Measurements from ENCODE around the gene CRYBA4. TPM values are rescaled to one million over a fixed set of nuclear protein-coding genes. Genes with fewer than 3 reads are reported as not detected.
A peak's percentile ranks its signal among the peaks of the same experiment; 100 is the strongest.

The CRYBA4 gene
- total RNA-seq, 1 experiment from 2014 or later, result 0.52 TPM

- H3K9me3 Mint-ChIP-seq, result no peaks in the 10 kb centered on the region; a peak in 2 of 5 replicates
- no peak overlapping the region for H3K14ac ChIP-seq (ENCODE audit: insufficient read depth, low read length)
- no peaks in the 10 kb centered on the region for H3K79me1 ChIP-seq (ENCODE audit: insufficient read depth, low read depth, low read length, poor library complexity, severe bottlenecking)
- TF ChIP-seq CTCF (conservative IDR thresholded peaks at IDR 0.05), result no peak
- peaks cover 85 to 86% of the 10 kb centered on the region in 2 experiments for H3K4me1 Mint-ChIP-seq
- no peak overlapping the region for H2AFZ ChIP-seq (ENCODE audit: low read length)
- peaks cover 30% of the 10 kb centered on the region for H3K4me1 ChIP-seq (ENCODE audit: insufficient read depth, low read length)
- no peak overlapping the region for H2BK20ac ChIP-seq (ENCODE audit: low read depth, low read length, poor library complexity, severe bottlenecking)
- H3K23ac ChIP-seq (ENCODE audit: insufficient read length, low read depth, low read length), result no peak overlapping the region
- peak overlapping the region; percentile 80 to 98 (median 94) for H3K27ac Mint-ChIP-seq
- no peaks in the 10 kb centered on the region for H3K9me3 ChIP-seq (ENCODE audit: control insufficient read depth, low read depth, low read length)
- H3K56ac ChIP-seq (ENCODE audit: insufficient read length, low read depth, low read length), result no peak overlapping the region
- no CpG with 5 or more reads among the region's 15 CpGs for WGBS (ENCODE audit: extremely low coverage, insufficient read length, low lambda C conversion rate)
- no peaks in the 10 kb centered on the region for H3K27me3 ChIP-seq (ENCODE audit: insufficient read depth, low read length)
- H3K23me2 ChIP-seq (ENCODE audit: insufficient read length, low read depth, low read length, poor library complexity, severe bottlenecking), result no peaks in the 10 kb centered on the region
- no peaks in the 10 kb centered on the region for H3K27me3 Mint-ChIP-seq (ENCODE audit: low read depth)
- no peak for DNase-seq
- H3K4me3 Mint-ChIP-seq, result peak overlapping the region; percentile 52 to 56; a peak in 4 of 5 replicates
- no peak overlapping the region for H3K18ac ChIP-seq (ENCODE audit: insufficient read length, low read depth, low read length)
- no peak overlapping the region for H3T11ph ChIP-seq (ENCODE audit: low read length)
- no peak overlapping the region for H2BK120ac ChIP-seq (ENCODE audit: low read depth, low read length, poor library complexity, severe bottlenecking)
- no peaks in the 10 kb centered on the region for H3K79me2 ChIP-seq (ENCODE audit: insufficient read depth, low read length)
- no peak overlapping the region for H2BK5ac ChIP-seq (ENCODE audit: insufficient read length, low read length)
- no peaks in the 10 kb centered on the region for H4K20me1 ChIP-seq (ENCODE audit: control insufficient read depth, insufficient read depth, insufficient read length)
- no peak overlapping the region for H3K9ac ChIP-seq (ENCODE audit: extremely low read depth, insufficient read length, low read length)
- H4K91ac ChIP-seq (ENCODE audit: insufficient read length, low read depth, low read length), result no peak overlapping the region
- H3K36me3 Mint-ChIP-seq (ENCODE audit: insufficient read depth in 1 of 3, low read depth in 3 of 3), result no peaks in the 10 kb centered on the region
- no peak overlapping the region for H4K5ac ChIP-seq (ENCODE audit: insufficient read length, low read depth, low read length)
- H2AK5ac ChIP-seq (ENCODE audit: insufficient read length, low read length), result no peak overlapping the region
- H2BK12ac ChIP-seq (ENCODE audit: insufficient read length, low read depth, low read length), result no peak overlapping the region
- H2BK15ac ChIP-seq (ENCODE audit: low read depth, low read length), result no peak overlapping the region
- no peak overlapping the region for H3K4ac ChIP-seq (ENCODE audit: low read depth, low read length)
- no peak overlapping the region for H4K8ac ChIP-seq (replicated peaks; ENCODE audit: insufficient read length, low read depth, low read length)
- peak overlapping the region; percentile 57 for H3K4me2 ChIP-seq (ENCODE audit: insufficient read depth, insufficient read length, low read length)
- peak overlapping the region; percentile 89 for H3K27ac ChIP-seq (ENCODE audit: insufficient read length, low read depth, low read length)
Observed at GRCh38 chr22:26643418-26644100, 21.8 kb downstream of the CRYBA4 start.
